T-helper 9 cell (primary cell): ENCODE results near the gene SMLR1.

Experiments used
- DNase-seq: peaks from one replicate; pipeline ENCODE4 v3.0.0-alpha.2; 2020

Gene SMLR1

GRCh38 chr6:130852844-130853554, 25.8 kb downstream of the SMLR1 start:
- no peak for DNase-seq

- DNase-seq, result no peak
Observed at GRCh38 chr6:130853555-130854183, 26.5 kb downstream of the SMLR1 start.

GRCh38 chr6:130858054-130858453, 30.8 kb downstream of the SMLR1 start:
- no peak for DNase-seq

GRCh38 chr6:130858498-130859160, 31.4 kb downstream of the SMLR1 start:
- DNase-seq, result no peak

- no peak for DNase-seq
Observed at GRCh38 chr6:130859161-130859867, 32.1 kb downstream of the SMLR1 start.

GRCh38 chr6:130862370-130862769, 35.2 kb downstream of the SMLR1 start:
- DNase-seq, result no peak

- DNase-seq, result no peak
Observed at GRCh38 chr6:130863415-130864230, 36.4 kb downstream of the SMLR1 start.

- no peak for DNase-seq
Observed at GRCh38 chr6:130864344-130864743, 37.1 kb downstream of the SMLR1 start.

- DNase-seq, result no peak
Observed at GRCh38 chr6:130865793-130866192, 38.6 kb downstream of the SMLR1 start.

- no peak for DNase-seq
Observed at GRCh38 chr6:130869681-130870080, 42.5 kb downstream of the SMLR1 start.

GRCh38 chr6:130870179-130870880, 43.1 kb downstream of the SMLR1 start:
- no peak for DNase-seq

- peak; percentile 76 for DNase-seq
Observed at GRCh38 chr6:130872250-130873095, 45.3 kb downstream of the SMLR1 start.

GRCh38 chr6:130873746-130874145, 46.5 kb downstream of the SMLR1 start:
- no peak for DNase-seq

GRCh38 chr6:130879826-130880225, 52.6 kb downstream of the SMLR1 start:
- DNase-seq, result no peak

- DNase-seq, result no peak
Observed at GRCh38 chr6:130882370-130882769, 55.2 kb downstream of the SMLR1 start.

GRCh38 chr6:130885392-130886192, 58.4 kb downstream of the SMLR1 start:
- peak; percentile 62 for DNase-seq
